ENCODE data around the gene PLEKHH2.

PLEKHH2 gene

DNA sequence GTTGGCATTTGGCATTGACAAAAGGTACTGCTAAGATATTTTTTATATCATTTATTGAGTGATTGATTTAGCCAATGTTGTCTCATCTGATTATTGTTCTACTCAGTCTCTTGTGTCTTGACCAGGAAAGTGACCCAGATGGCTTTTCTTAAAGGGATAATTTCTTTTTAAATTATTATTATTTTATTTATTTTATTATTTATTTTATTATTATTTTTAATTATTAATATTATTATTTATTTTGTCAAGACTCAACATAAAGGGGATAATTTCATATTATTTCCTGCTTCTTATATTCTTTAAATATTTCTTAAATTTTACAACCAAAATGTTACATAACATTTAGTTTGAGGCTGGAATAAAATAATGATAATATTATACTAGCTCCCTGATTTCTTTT, 163.8 kb downstream of the PLEKHH2 start:
- TF ChIP-seq, protein P1, sequence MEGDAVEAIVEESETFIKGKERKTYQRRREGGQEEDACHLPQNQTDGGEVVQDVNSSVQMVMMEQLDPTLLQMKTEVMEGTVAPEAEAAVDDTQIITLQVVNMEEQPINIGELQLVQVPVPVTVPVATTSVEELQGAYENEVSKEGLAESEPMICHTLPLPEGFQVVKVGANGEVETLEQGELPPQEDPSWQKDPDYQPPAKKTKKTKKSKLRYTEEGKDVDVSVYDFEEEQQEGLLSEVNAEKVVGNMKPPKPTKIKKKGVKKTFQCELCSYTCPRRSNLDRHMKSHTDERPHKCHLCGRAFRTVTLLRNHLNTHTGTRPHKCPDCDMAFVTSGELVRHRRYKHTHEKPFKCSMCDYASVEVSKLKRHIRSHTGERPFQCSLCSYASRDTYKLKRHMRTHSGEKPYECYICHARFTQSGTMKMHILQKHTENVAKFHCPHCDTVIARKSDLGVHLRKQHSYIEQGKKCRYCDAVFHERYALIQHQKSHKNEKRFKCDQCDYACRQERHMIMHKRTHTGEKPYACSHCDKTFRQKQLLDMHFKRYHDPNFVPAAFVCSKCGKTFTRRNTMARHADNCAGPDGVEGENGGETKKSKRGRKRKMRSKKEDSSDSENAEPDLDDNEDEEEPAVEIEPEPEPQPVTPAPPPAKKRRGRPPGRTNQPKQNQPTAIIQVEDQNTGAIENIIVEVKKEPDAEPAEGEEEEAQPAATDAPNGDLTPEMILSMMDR (IDR thresholded peaks at IDR 0.05): no peak

- TF ChIP-seq, protein P1 (IDR thresholded peaks at IDR 0.05): no peak
Observed at GRCh38 chr2:43802135-43802534, 165.1 kb downstream of the PLEKHH2 start.

DNA sequence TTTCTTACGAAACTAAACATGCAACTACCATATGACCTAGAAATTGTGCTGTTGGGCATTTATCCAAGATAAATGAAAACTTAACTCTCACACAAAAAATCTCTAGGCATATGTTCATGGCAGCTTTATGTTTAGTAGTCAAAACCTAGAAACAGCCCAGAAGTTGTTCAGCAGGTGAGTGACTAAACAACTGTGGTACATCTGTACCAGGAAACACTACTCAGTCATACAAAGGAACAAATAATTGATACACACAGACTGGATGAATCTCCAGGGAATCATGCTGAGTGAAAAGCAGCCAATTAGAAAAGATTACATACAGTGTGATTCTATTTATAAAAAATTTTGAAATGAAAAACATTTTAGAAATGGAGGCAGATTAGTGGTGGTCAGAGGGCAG, 166.1 kb downstream of the PLEKHH2 start:
- TF ChIP-seq, protein P1 (IDR thresholded peaks at IDR 0.05): no peak

- TF ChIP-seq, protein P1 (IDR thresholded peaks at IDR 0.05): no peak
Observed at GRCh38 chr2:43806719-43807031, 169.6 kb downstream of the PLEKHH2 start.

DNA sequence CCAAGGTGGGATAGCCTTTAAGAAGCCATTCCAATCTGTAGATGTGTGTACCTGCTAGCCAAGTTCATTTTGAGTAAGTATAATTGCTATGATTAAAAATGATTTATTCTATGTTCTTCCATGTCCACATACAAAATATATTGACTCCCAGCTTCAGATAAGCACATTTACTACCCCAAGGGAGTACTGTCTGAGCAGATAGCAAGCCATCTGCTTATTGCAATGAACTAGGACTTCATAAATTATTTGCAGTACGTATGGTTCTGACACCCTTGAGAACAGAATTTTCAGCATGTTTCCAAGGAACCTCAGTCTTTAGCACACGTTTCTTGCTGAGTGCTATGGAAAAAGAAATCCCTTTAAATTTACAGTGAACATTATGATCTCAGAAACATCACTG, 173.4 kb downstream of the PLEKHH2 start:
- TF ChIP-seq, protein P1 (IDR thresholded peaks at IDR 0.05): no peak

GRCh38 chr2:43810888-43811287, 173.8 kb downstream of the PLEKHH2 start:
- TF ChIP-seq, protein P1 (IDR thresholded peaks at IDR 0.05): no peak

DNA sequence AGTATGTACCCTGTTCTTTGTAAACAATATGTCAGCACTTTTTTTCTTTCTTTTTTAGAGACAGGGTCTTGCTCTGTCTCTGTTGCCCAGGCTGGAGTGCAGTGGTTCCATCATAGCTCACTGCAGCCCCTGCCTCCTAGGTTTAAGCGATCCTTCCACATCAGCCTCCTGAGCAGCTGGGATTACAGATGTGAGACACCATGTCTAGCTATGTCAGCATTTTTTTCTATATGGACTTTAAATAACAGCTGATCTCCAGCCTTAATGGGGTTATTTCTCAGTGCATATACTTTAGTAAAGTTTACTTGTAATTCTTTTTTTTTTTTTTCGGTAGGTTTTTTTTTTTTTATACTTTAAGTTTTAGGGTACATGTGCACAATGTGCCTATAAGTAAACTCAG, 174.9 kb downstream of the PLEKHH2 start:
- TF ChIP-seq, protein P1 (IDR thresholded peaks at IDR 0.05): no peak

DNA sequence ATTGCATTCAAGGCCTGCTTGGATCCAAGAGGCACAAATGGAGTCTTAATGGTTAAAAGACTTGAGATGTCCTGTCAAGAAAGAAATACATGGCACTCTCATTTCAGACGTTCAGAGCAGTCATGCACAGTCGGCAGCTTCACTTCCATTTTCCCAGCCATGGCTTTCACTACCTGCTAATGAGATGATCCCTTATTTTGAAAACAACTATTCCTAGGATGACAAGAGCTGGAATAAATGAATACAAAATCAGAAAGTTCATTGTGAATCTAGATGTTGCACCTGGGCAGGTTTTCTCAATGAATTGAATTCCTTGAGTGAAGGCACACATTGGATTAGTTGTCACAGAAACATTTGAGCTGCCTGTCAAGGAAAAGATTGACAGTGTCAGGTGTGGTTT, 175.9 kb downstream of the PLEKHH2 start:
- TF ChIP-seq, protein P1 (IDR thresholded peaks at IDR 0.05): no peak
